HEK293 (cell line): ENCODE data around the gene DYDC1.

Experiments used
- ZNF473 ChIP-seq: fragments of 450-650 bp; formaldehyde crosslinking; IDR thresholded peaks from 2 replicates; pipeline ENCODE4 v1.5.1; 2017; ENCODE audit warnings: missing biosample characterization, missing genetic modification characterization
- TF ChIP-seq, protein P1 (sequence below): fragments of 450-650 bp; formaldehyde crosslinking; IDR thresholded peaks from 2 replicates; pipeline ENCODE4 v1.5.1; 2017; ENCODE audit warnings: missing biosample characterization, missing genetic modification characterization

Gene DYDC1

DNA sequence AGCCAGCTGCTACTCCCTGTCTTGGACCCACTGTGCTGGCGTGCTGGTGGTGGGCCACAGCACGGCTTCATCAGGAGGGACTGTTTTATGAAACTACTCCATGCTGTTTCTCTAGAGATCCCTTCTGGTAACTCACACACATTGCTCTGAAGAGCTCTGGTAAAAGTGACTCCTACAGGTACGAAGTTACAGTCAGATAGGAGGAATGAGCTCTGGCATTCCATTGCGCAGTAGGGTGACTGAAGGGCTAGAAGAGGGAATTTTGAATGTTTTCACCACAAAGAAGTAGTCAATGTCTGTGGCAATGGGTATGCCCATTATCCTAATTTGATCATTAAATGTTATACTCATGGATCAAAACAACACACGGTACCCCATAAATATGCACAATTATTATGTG is 67.7 kb downstream of the DYDC1 start (continued):
- TF ChIP-seq, protein P1, sequence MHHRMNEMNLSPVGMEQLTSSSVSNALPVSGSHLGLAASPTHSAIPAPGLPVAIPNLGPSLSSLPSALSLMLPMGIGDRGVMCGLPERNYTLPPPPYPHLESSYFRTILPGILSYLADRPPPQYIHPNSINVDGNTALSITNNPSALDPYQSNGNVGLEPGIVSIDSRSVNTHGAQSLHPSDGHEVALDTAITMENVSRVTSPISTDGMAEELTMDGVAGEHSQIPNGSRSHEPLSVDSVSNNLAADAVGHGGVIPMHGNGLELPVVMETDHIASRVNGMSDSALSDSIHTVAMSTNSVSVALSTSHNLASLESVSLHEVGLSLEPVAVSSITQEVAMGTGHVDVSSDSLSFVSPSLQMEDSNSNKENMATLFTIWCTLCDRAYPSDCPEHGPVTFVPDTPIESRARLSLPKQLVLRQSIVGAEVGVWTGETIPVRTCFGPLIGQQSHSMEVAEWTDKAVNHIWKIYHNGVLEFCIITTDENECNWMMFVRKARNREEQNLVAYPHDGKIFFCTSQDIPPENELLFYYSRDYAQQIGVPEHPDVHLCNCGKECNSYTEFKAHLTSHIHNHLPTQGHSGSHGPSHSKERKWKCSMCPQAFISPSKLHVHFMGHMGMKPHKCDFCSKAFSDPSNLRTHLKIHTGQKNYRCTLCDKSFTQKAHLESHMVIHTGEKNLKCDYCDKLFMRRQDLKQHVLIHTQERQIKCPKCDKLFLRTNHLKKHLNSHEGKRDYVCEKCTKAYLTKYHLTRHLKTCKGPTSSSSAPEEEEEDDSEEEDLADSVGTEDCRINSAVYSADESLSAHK (tag by site-specific recombination), result no peak
- no peak for TF ChIP-seq ZNF473 (tag by site-specific recombination)
